Neutrophil (primary cell): ENCODE data around the gene MZT2A.
"Not testable (repeated sequence)": the region's sequence is repeated elsewhere in the genome, so short reads cannot be mapped to it uniquely, and the experiment has no call there.

Experiments
- H3K27ac ChIP-seq: fragments of 200-600 bp; sonication (generic); 2 replicates; pipeline ENCODE4 v1.5.1; 2016; ENCODE audit warnings: mild to moderate bottlenecking, moderate library complexity
- H3K27me3 ChIP-seq: fragments of 200-600 bp; sonication (generic); 2 replicates; pipeline ENCODE4 v1.6.0; 2016; ENCODE audit warnings: mild to moderate bottlenecking
- H3K36me3 ChIP-seq: fragments of 200-600 bp; sonication (generic); 2 replicates; pipeline ENCODE4 v1.5.1; 2017
- H3K4me1 ChIP-seq, 2 experiments: fragments of 200-600 bp in 1 of 2; sonication (generic) in 1 of 2; 1 replicate in 1 of 2; 2 replicates in 1 of 2; pipeline versions ENCODE4 v1.5.1 to v1.6.1; 2013 to 2016; ENCODE audit warnings: low read depth in 1 of 2, low read length in 1 of 2, mild to moderate bottlenecking in 1 of 2, moderate library complexity in 1 of 2; ENCODE audit not compliant: control insufficient read depth in 1 of 2, insufficient read depth in 1 of 2
- H3K4me3 ChIP-seq, 2 experiments: fragments of 200-600 bp in 1 of 2; sonication (generic) in 1 of 2; 1 replicate in 1 of 2; 2 replicates in 1 of 2; pipeline ENCODE4 v1.5.1; 2013 to 2016; ENCODE audit warnings: low read depth in 1 of 2, low read length in 1 of 2, mild to moderate bottlenecking in 1 of 2, moderate library complexity in 1 of 2
- H3K9me3 ChIP-seq: fragments of 200-600 bp; sonication (generic); 2 replicates; pipeline ENCODE4 v1.5.1; 2016
- TF ChIP-seq, protein P1 (sequence below): fragments of 200-600 bp; sonication (generic); IDR thresholded peaks from 2 replicates; pipeline ENCODE4 v1.5.1; 2016; ENCODE audit warnings: antibody characterized with exemption

MZT2A gene

DNA sequence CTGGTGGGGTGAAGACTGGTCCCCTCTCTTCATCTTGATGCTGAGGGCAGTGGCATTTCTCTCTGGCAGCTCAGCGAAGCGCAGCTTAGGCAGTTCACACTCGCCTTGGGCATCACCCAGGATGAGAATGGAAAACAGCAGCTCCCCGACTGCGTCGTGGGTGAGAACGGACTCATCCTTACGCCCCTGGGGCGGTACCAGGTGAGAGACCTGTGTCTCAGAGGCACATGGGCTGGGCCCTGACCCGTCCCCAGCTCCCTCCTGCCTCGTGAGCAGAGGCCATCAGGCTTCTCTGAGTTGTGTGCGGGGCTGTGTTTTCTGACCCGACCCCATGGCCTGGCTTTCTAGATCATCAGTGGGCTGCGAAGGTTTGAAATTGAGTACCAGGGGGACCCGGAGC lies 27.3 kb upstream of the MZT2A start:
- no peaks in the 10 kb centered on the region for H3K4me1 ChIP-seq
- TF ChIP-seq, protein P1, sequence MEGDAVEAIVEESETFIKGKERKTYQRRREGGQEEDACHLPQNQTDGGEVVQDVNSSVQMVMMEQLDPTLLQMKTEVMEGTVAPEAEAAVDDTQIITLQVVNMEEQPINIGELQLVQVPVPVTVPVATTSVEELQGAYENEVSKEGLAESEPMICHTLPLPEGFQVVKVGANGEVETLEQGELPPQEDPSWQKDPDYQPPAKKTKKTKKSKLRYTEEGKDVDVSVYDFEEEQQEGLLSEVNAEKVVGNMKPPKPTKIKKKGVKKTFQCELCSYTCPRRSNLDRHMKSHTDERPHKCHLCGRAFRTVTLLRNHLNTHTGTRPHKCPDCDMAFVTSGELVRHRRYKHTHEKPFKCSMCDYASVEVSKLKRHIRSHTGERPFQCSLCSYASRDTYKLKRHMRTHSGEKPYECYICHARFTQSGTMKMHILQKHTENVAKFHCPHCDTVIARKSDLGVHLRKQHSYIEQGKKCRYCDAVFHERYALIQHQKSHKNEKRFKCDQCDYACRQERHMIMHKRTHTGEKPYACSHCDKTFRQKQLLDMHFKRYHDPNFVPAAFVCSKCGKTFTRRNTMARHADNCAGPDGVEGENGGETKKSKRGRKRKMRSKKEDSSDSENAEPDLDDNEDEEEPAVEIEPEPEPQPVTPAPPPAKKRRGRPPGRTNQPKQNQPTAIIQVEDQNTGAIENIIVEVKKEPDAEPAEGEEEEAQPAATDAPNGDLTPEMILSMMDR: no peak
- H3K9me3 ChIP-seq: no peaks in the 10 kb centered on the region
- peaks cover 57% of the 10 kb centered on the region for H3K36me3 ChIP-seq
- H3K27me3 ChIP-seq: no peaks in the 10 kb centered on the region
- H3K27ac ChIP-seq: no peak overlapping the region
- no peak overlapping the region for H3K4me3 ChIP-seq

DNA sequence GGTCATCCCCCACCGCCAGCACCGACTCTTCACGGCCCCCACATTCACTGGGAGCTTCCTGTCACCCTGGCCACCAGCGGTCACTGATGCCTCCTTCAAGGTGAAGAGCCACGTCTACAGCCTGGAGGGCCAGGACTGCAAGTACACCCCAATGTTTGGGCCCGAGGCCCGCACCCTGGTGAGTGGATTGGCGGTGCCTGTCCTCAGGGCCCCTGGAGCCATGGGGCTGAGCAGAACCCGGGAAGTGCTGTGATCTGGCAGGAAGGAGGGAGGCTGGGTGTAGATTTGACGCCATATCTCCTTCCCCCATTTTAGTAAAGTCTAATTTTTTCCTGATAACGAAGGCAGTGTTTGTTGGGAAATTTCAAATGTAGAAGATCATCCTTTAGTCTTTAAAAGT lies 26.3 kb upstream of the MZT2A start:
- peaks cover 63% of the 10 kb centered on the region for H3K36me3 ChIP-seq
- H3K27ac ChIP-seq, H3K27me3 ChIP-seq, H3K4me1 ChIP-seq, H3K9me3 ChIP-seq, H3K4me3 ChIP-seq: not testable (repeated sequence)

DNA sequence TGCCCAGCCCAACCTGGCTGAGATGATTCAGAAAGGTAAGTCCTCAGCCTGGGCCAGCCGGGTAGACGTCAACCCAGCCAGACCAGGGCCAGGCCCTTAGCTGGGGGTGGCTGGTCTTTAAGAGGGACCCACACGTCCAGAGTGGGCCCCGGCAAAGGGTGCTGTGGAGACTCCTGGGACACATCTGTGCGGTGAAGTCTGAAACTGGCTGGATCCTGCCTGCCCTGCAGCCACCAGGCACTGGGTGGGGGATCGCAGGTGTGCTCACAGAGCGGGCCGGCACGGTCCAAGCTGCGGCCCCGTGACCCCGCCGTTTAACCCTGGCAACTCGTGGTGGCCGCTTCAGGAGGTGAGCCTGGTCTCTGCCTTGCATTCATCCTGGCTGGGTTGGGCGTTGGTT lies 25.7 kb upstream of the MZT2A start:
- not testable (repeated sequence) for H3K27me3 ChIP-seq, H3K9me3 ChIP-seq, H3K4me1 ChIP-seq, H3K4me3 ChIP-seq, H3K27ac ChIP-seq
- H3K36me3 ChIP-seq: peaks cover 68% of the 10 kb centered on the region

DNA sequence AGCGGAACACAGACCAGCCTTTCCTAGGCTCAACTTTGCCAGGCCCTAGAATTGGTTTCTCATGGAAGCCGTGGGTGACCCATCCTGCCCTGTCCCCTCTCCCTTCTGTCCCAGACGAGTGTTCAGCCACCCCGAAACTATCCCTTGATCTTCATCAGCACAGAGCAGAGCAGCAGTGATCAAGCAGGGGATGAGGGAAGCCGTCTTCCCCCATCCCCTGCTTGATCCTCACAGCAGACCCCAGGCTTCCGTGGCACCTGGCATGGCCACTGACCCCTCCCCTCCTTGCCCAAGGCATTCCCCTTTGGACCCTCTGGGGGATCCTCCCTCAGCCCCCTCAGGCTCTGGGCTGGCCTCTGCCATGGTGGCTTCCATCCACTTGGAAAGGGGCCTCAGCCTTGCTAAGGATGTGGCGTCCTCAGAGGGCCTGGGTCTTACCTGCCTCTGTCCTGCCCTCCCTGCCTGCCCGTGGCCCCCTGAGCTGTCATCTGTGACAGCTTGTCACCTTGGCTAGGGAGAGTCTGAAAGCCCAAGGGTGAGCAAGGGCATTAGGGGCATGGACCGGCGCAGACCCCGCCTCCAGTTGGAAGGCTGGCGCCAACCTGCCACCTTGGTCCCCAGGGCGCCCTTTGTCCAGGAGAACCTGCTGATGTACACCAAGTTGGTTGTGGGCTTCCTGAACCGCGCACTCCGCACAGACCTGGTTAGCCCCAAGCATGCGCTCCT lies 25.1 kb upstream of the MZT2A start:
- TF ChIP-seq, protein P1: no peak
- Histone ChIP-seq H3K27ac (no peak overlapping the region), H3K4me3 (no peak overlapping the region), H3K4me1 (no peaks in the 10 kb centered on the region), H3K27me3 (no peaks in the 10 kb centered on the region), H3K36me3 (peaks cover 74% of the 10 kb centered on the region), H3K9me3 (no peaks in the 10 kb centered on the region)

DNA sequence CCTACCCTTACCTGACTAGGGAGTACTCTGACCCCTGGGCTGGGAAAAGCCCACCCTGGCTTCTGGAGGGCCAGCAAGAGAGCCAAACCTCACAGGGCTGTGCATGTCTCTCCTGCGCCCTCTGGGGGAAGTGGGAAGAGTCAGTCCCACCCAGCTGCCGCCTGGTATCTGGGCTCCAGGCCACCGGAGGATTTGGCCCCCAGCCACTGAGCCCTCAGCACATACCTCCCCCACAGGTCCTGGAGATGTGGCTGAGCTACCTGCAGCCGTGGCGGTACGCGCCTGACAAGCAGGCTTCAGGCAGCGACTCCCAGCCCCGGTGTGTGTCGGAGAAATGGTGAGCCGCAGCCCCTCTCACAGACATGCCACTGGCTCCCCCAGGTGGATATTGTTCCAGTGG lies 24.4 kb upstream of the MZT2A start:
- H3K36me3 ChIP-seq: peaks cover 74% of the 10 kb centered on the region
- not testable (repeated sequence) for H3K27ac ChIP-seq, H3K9me3 ChIP-seq, H3K4me1 ChIP-seq, H3K4me3 ChIP-seq, H3K27me3 ChIP-seq

DNA sequence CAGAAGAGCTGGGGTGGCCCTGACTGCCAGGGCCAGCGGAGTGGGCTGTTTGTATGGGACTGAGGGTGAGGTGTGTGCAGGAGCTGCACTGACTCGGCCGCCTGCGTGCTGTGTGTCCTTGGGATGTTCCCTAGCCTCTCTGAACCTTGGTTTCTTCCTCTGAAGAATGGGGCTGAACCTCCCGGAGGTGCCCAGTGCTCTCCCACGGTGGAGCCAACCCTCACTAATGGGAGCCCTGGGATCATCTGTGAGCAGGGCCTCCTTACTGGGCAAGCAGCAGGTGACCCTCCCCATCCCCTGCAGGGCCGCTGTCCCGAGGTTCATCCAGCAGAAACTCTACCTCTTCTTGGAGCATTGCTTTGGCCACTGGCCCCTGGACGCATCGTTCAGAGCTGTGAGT lies 23.8 kb upstream of the MZT2A start:
- H3K9me3 ChIP-seq: no peaks in the 10 kb centered on the region
- H3K4me1 ChIP-seq: no peaks in the 10 kb centered on the region
- no peak overlapping the region for H3K4me3 ChIP-seq
- H3K36me3 ChIP-seq: peaks cover 76% of the 10 kb centered on the region
- TF ChIP-seq, protein P1: no peak
- H3K27ac ChIP-seq: no peak overlapping the region
- H3K27me3 ChIP-seq: no peaks in the 10 kb centered on the region

DNA sequence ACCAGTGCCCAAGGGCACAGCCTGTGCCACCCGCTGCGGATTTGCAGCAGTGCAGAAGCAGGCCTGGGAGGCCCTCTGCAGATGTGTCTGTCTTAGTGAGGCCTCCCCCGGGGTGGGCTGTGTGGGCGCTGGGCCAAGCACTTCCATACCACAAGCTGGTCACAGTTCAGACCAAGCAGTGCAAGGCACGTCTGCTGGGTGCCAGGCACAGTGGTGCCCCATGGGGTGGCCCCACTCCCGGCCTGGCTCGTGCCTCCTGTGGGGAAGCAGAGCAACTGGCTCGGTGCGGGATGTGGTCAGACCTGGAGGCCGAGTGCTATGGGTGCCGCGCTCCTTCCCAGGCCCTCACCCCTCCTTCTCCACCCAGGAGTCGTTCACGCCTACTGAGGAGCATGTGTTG lies 23.0 kb upstream of the MZT2A start:
- not testable (repeated sequence) for H3K27me3 ChIP-seq, H3K4me3 ChIP-seq, H3K27ac ChIP-seq, H3K4me1 ChIP-seq, H3K9me3 ChIP-seq
- H3K36me3 ChIP-seq: peaks cover 69% of the 10 kb centered on the region

DNA sequence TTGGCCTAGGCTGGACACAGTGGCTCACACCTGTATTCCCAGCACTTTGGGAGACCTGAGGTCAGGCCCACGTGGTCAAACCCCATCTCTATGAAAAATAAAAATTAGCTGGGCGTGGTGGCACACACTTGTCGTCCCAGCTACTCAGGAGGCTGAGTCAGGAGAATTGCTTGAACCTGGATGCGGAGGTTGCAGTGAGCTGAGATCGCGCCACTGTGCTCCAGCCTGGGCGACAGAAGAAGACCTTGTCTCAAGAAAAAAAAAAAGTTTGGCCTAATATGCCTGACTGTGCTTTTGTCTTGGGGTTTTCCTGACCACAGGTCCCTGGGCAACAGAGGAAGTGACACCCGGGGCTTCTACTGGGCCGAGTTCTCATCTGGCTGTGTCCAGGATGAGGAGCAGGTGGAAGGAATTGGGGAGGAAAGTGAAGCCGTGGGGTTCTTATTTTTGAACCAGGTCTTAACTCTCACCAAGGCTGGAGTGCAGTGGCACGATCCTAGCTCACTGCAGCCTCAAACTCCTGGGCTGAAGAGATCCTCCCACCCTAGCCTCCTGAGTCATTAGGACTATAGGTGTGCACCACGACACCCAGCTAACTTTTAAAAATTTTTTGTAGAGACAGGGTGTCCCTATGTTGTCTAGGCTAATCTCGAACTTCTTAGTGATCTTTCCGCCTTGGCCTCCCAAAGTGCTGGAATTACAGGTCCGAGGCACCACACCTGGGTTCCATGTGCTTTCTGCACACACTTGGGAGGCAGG lies 22.4 kb upstream of the MZT2A start:
- H3K4me1 ChIP-seq, H3K9me3 ChIP-seq, H3K27ac ChIP-seq, H3K4me3 ChIP-seq, H3K27me3 ChIP-seq: not testable (repeated sequence)
- peaks cover 69% of the 10 kb centered on the region for H3K36me3 ChIP-seq

DNA sequence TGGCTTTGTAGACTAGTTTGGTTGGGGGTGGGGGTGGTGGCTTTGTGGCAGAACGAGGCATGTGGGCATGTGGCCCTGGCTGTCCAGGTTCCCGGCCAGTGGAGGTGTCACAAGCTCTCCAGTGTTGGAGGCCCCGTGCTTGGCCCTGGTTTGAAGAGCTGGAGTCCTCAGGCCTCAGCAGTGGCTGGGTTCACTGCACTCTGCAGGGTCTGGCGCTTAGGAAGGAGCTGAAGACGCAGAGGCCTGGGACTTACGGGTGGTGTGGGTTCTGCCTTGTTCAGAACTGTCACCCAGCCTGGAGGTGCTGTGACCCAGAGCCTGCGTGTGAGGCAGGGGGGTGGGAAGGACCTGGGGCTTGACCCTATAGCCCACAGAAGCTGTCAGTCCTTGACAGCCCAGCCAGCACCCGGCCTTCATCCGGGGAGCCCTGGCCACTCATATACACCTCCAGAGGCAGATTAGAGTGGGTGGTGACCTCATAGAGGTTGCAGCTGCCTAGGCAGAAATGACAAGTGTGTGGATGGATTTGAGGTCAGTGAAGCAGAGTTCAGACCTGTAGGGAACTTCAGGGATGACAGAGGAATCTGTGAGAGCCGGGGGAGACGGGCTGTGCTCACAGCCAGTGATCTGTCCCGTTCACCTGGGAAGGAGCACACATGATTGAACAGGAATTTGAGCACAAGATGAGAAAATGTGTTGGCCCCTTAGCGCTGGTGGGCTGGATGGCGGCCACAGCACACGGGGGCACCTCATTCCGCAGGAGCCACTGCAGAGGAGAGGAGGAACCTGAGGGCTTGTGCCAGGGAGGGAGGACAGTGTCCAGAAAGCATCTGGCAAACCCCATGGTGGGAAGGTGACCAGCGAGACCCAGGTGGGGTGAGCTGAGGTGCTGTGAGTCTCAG lies 20.0 kb upstream of the MZT2A start:
- peaks cover 65% of the 10 kb centered on the region for H3K36me3 ChIP-seq
- H3K27ac ChIP-seq, H3K27me3 ChIP-seq, H3K4me3 ChIP-seq, H3K4me1 ChIP-seq, H3K9me3 ChIP-seq: not testable (repeated sequence)

DNA sequence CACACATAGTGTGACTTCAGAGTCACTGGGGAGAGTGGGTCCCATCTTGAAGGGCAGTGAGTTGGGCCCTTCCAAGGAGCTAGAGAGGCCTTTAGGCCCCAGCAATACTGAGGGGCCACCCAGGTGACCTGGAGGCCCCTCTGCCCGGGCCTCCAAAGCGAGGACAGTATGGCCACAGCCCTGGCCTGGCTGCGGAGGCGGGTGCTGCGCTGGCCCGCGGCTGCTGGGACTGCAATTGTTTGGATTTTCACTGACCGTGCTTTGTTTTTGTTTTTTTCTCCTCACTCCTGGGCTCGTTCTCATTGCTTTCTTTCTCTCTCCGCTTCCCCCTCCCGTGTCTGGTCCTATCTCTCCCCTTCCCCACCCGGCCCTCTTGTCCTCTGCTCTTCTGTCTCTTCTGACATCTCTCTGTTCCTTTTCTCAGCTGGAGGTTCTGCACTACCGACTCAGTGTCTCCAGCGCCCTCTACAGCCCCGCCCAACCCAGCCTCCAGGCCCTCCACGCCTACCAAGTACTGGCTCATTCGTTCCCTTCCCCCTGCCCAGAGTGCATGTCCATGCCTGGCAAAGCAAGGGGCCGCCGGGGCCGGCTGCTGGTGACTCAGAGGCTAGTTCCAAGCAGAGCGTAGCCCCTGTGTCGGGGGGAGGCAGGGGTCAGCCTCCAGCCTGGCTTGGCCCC lies 19.2 kb upstream of the MZT2A start:
- peaks cover 64% of the 10 kb centered on the region for H3K36me3 ChIP-seq
- not testable (repeated sequence) for H3K4me1 ChIP-seq, H3K4me3 ChIP-seq, H3K27ac ChIP-seq, H3K9me3 ChIP-seq, H3K27me3 ChIP-seq
